ENCODE results near the gene CCDC177.
A peak's percentile ranks its signal among the peaks of the same experiment; 100 is the strongest.

The CCDC177 gene

GRCh38 chr14:69561893-69562292 lies 12.8 kb downstream of the CCDC177 start:
- DNase-seq (ENCODE audit: low spot score), result no peak

- DNase-seq (ENCODE audit: low spot score), result no peak
These were observed 13.8 kb downstream of the CCDC177 start for GRCh38 chr14:69560826-69561225.

- DNase-seq (ENCODE audit: low spot score), result peak; percentile 90
These were observed 15.1 kb downstream of the CCDC177 start for GRCh38 chr14:69559581-69560011.

- DNase-seq (ENCODE audit: low spot score), result no peak
These were observed 15.9 kb downstream of the CCDC177 start for GRCh38 chr14:69558774-69559173.

GRCh38 chr14:69554500-69554899 lies 20.2 kb downstream of the CCDC177 start:
- no peak for DNase-seq (ENCODE audit: low spot score)

GRCh38 chr14:69553252-69553651 lies 21.4 kb downstream of the CCDC177 start:
- DNase-seq (ENCODE audit: low spot score), result no peak

- no peak for DNase-seq (ENCODE audit: low spot score)
These were observed 23.2 kb downstream of the CCDC177 start for GRCh38 chr14:69551511-69551910.

- DNase-seq (ENCODE audit: low spot score), result peak; percentile 40
These were observed 26.1 kb downstream of the CCDC177 start for GRCh38 chr14:69548566-69548965.

GRCh38 chr14:69547701-69548348 lies 26.8 kb downstream of the CCDC177 start:
- peak; percentile 29 for DNase-seq (ENCODE audit: low spot score)

- peak; percentile 22 for DNase-seq (ENCODE audit: low spot score)
These were observed 31.1 kb downstream of the CCDC177 start for GRCh38 chr14:69543341-69544115.

GRCh38 chr14:69542311-69542710 lies 32.4 kb downstream of the CCDC177 start:
- DNase-seq (ENCODE audit: low spot score), result peak; percentile 45

GRCh38 chr14:69540654-69541335 lies 33.9 kb downstream of the CCDC177 start:
- DNase-seq (ENCODE audit: low spot score), result no peak

GRCh38 chr14:69539631-69540410 lies 34.9 kb downstream of the CCDC177 start:
- DNase-seq (ENCODE audit: low spot score), result no peak

- no peak for DNase-seq (ENCODE audit: low spot score)
These were observed 35.9 kb downstream of the CCDC177 start for GRCh38 chr14:69538766-69539165.

GRCh38 chr14:69537900-69538299 lies 36.8 kb downstream of the CCDC177 start:
- DNase-seq (ENCODE audit: low spot score), result no peak

- no peak for DNase-seq (ENCODE audit: low spot score)
These were observed 37.7 kb downstream of the CCDC177 start for GRCh38 chr14:69536971-69537370.

GRCh38 chr14:69535230-69535848 lies 39.3 kb downstream of the CCDC177 start:
- peak; percentile 81 for DNase-seq (ENCODE audit: low spot score)

GRCh38 chr14:69532561-69533340 lies 41.9 kb downstream of the CCDC177 start:
- DNase-seq (ENCODE audit: low spot score), result no peak

GRCh38 chr14:69531135-69531534 lies 43.5 kb downstream of the CCDC177 start:
- no peak for DNase-seq (ENCODE audit: low spot score)

- no peak for DNase-seq (ENCODE audit: low spot score)
These were observed 44.6 kb downstream of the CCDC177 start for GRCh38 chr14:69530095-69530494.

GRCh38 chr14:69529563-69529962 lies 45.1 kb downstream of the CCDC177 start:
- DNase-seq (ENCODE audit: low spot score), result no peak
